Measurements from ENCODE around the gene SRC. TPM values are rescaled to one million over a fixed set of nuclear protein-coding genes. Genes with fewer than 3 reads are reported as not detected.

SRC gene
- total RNA-seq, 1 experiment from 2014 or later, result 197 TPM

DNA sequence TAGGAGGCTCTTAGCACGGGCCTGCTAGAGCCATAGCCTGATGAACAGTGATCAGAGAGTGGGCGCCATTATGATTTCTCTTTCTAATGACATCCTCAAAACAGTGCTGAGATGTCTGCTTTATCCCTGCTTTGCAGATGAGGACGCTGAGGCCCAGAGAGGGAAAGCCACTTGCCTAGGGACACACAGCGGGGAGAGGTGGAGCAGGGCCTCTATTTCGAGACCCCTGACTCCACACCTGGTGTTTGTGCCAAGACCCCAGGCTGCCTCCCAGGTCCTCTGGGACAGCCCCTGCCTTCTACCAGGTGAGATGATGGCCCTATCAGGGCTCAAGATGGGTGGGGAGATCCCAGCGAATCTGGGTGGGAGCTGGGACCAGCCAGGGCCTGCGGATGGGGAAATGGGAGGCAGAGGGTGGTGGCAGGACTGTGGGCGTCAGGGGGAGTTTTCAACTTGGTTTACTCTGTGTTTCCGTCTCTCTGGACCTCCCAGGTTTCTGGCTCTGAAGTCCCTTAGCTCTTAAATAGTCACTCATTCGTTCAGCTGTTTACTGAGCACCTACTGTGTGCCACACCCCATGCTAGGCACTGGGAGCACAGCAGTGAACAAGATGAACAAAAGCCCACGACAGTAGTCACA, 36.7 kb downstream of the SRC start:
- Histone ChIP-seq H3K9me3 (no peaks in the 10 kb centered on the region), H3K4me1 (peaks cover 36% of the 10 kb centered on the region), H3K4me3 (ENCODE audit: low read depth, low read length) (no peak overlapping the region), H3K36me3 (ENCODE audit: control insufficient read depth, insufficient read depth, low read length) (peaks cover 14% of the 10 kb centered on the region), H3K27me3 (replicated peaks; ENCODE audit: control insufficient read depth, insufficient read depth, low read length) (no peaks in the 10 kb centered on the region)
- ChIA-PET CTCF (no interaction called here), POLR2A (no interaction called here)
- Mint-ChIP-seq H3K4me1 (ENCODE audit: low read depth, unreplicated experiment) (peaks cover 31% of the 10 kb centered on the region), H3K27ac (ENCODE audit: unreplicated experiment) (peak overlapping the region; percentile 20), H3K36me3 (ENCODE audit: insufficient read depth, unreplicated experiment) (peaks cover 96% of the 10 kb centered on the region), H3K4me3 (ENCODE audit: unreplicated experiment) (no peak overlapping the region), H3K9me3 (ENCODE audit: unreplicated experiment) (no peaks in the 10 kb centered on the region), H3K27me3 (ENCODE audit: insufficient read depth, unreplicated experiment) (no peaks in the 10 kb centered on the region)
- TF ChIP-seq, protein P1, sequence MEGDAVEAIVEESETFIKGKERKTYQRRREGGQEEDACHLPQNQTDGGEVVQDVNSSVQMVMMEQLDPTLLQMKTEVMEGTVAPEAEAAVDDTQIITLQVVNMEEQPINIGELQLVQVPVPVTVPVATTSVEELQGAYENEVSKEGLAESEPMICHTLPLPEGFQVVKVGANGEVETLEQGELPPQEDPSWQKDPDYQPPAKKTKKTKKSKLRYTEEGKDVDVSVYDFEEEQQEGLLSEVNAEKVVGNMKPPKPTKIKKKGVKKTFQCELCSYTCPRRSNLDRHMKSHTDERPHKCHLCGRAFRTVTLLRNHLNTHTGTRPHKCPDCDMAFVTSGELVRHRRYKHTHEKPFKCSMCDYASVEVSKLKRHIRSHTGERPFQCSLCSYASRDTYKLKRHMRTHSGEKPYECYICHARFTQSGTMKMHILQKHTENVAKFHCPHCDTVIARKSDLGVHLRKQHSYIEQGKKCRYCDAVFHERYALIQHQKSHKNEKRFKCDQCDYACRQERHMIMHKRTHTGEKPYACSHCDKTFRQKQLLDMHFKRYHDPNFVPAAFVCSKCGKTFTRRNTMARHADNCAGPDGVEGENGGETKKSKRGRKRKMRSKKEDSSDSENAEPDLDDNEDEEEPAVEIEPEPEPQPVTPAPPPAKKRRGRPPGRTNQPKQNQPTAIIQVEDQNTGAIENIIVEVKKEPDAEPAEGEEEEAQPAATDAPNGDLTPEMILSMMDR (IDR thresholded peaks at IDR 0.05; ENCODE audit: insufficient read depth in 1 of 2, low read depth in 1 of 2, low read length in 1 of 2, severe bottlenecking in 1 of 2, unreplicated experiment in 1 of 2), result no peak
- DNase-seq, result peak in 1 of 2 experiments; percentile 37
- intact Hi-C loops (cut with micrococcal nuclease; ENCODE audit: unreplicated experiment), result loop anchor here (2.0 kb wide), 1 partner anchor 100 kb away; no protein-coding TSS in a partner anchor
- no TSS peak for BruUV-seq (replicated peaks)

DNA sequence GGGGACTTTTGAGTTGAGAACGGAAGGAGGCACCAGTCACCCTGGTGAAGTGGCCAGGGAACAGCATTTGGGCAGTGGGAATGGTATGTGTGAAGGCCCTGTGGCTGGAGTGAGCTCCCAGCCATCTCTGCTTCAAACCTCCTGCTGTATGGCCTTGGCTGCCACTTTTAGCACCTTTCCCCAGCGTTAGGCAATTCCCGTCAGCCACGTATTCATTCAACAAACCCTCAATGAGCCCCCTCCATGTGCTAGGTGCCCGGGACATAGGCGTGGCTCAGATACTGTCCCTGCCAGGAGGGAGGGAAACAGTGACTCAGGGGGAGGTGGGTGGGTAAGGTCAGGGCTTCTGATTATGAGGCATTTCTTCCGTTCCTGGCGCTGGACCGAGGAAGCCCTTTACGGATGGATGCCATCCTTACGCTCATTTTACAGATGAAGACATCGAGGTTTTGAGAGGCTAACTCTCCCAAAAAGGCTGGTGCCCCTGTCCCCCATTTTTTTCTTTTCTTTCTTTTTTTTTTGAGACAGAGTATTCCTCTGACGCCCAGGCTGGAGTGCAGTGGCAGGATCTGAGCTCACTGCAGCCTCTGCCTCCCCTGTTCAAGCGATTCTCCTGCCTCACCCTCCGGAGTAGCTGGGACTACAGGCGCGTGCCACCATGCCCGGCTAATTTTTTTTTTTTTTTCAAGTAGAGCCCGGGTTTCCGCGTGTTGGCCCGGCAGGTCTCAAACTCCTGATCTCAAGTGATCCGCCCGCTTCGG, 37.5 kb downstream of the SRC start:
- Histone ChIP-seq H3K27me3 (replicated peaks; ENCODE audit: control insufficient read depth, insufficient read depth, low read length) (no peaks in the 10 kb centered on the region), H3K4me1 (peaks cover 34% of the 10 kb centered on the region), H3K36me3 (ENCODE audit: control insufficient read depth, insufficient read depth, low read length) (peaks cover 16% of the 10 kb centered on the region), H3K9me3 (no peaks in the 10 kb centered on the region), H3K4me3 (ENCODE audit: low read depth, low read length) (no peak overlapping the region)
- Mint-ChIP-seq H3K27me3 (ENCODE audit: insufficient read depth, unreplicated experiment) (no peaks in the 10 kb centered on the region), H3K9me3 (ENCODE audit: unreplicated experiment) (no peaks in the 10 kb centered on the region), H3K36me3 (ENCODE audit: insufficient read depth, unreplicated experiment) (peaks cover 98% of the 10 kb centered on the region), H3K27ac (ENCODE audit: unreplicated experiment) (peak overlapping the region; percentile 20), H3K4me3 (ENCODE audit: unreplicated experiment) (no peak overlapping the region), H3K4me1 (ENCODE audit: low read depth, unreplicated experiment) (peaks cover 26% of the 10 kb centered on the region)
- ChIA-PET POLR2A (no interaction called here), CTCF (interaction anchor here (0.6 to 0.7 kb wide), 2 partner anchors 81 to 110 kb away, joined by 3 to 5 read pairs; no protein-coding TSS in a partner anchor)
- no TSS peak for BruUV-seq (replicated peaks)
- intact Hi-C loops (cut with micrococcal nuclease; ENCODE audit: unreplicated experiment), result loop anchor here (2.0 kb wide), 1 partner anchor 101 kb away; no protein-coding TSS in a partner anchor
- peak in 1 of 2 experiments; percentile 48 for DNase-seq
- TF ChIP-seq, protein P1 (IDR thresholded peaks at IDR 0.05; ENCODE audit: insufficient read depth in 1 of 2, low read depth in 1 of 2, low read length in 1 of 2, severe bottlenecking in 1 of 2, unreplicated experiment in 1 of 2), result no peak

DNA sequence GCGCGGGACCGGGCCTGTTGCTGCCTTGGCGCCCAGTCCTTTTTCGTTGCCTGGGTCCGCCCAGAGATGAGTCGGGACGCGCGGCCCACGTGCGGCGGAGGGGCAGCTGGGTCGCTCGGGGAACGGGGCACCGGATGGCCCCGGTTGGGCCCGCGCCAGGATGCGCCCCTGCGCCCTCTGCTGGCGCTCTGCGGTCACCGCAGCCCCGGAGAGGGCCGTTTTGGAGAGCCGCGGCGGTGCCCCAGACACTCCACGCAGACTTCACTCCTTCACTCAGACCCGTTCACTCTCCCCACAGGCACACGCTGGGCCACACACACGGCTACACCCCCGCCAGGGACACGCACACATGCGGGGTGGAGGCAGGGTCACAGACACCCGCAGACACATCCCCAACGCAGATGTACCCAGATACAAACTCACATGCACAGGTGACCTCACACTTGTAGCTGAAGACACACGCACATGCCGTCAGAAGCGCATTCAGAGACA, 38.8 kb downstream of the SRC start:
- peaks cover 16% of the 10 kb centered on the region for H3K36me3 ChIP-seq (ENCODE audit: control insufficient read depth, insufficient read depth, low read length)
- Mint-ChIP-seq H3K27me3 (ENCODE audit: insufficient read depth, unreplicated experiment) (no peaks in the 10 kb centered on the region), H3K4me1 (ENCODE audit: low read depth, unreplicated experiment) (peaks cover 13% of the 10 kb centered on the region), H3K27ac (ENCODE audit: unreplicated experiment) (peak overlapping the region; percentile 10), H3K36me3 (ENCODE audit: insufficient read depth, unreplicated experiment) (peaks cover 97% of the 10 kb centered on the region), H3K4me3 (ENCODE audit: unreplicated experiment) (no peak overlapping the region), H3K9me3 (ENCODE audit: unreplicated experiment) (no peaks in the 10 kb centered on the region)
- TF ChIP-seq, protein P1 (IDR thresholded peaks at IDR 0.05; ENCODE audit: insufficient read depth in 1 of 2, low read depth in 1 of 2, low read length in 1 of 2, severe bottlenecking in 1 of 2, unreplicated experiment in 1 of 2), result peak; percentile 87 to 98
- POLR2A ChIA-PET, result no interaction called here
- H3K9me3 ChIP-seq, result no peaks in the 10 kb centered on the region
- H3K4me3 ChIP-seq (ENCODE audit: low read depth, low read length), result no peak overlapping the region
- no TSS peak for BruUV-seq (replicated peaks)
- CTCF ChIA-PET, result interaction anchor here (0.6 to 1.4 kb wide), 6 partner anchors 19 to 193 kb away, joined by 3 to 5 read pairs (median 4); no protein-coding TSS in a partner anchor
- peaks cover 23% of the 10 kb centered on the region for H3K4me1 ChIP-seq
- peak; percentile 45 to 83 for DNase-seq
- no peaks in the 10 kb centered on the region for H3K27me3 ChIP-seq (replicated peaks; ENCODE audit: control insufficient read depth, insufficient read depth, low read length)
- intact Hi-C loops (cut with micrococcal nuclease; ENCODE audit: unreplicated experiment), result no loop called here

All from Caco-2 (cell line).